Measurements from ENCODE around the gene SPRR3. TPM values are rescaled to one million over a fixed set of nuclear protein-coding genes. Genes with fewer than 3 reads are reported as not detected.

The SPRR3 gene
- total RNA-seq, 1 donor from 2014 or later, result not detected

- intact Hi-C loops (cut with DNase I), result no loop called here
- no peak for DNase-seq (ENCODE audit: low spot score)
These were observed 30.5 kb downstream of the SPRR3 start for GRCh38 chr1:153032073-153032472.

GRCh38 chr1:153032677-153033308 is 31.2 kb downstream of the SPRR3 start:
- intact Hi-C loops (cut with DNase I), result no loop called here

GRCh38 chr1:153035211-153035610 is 33.7 kb downstream of the SPRR3 start:
- intact Hi-C loops (cut with DNase I), result no loop called here

More at GRCh38 chr1:153032677-153033308, 31.2 kb downstream of the SPRR3 start:
- DNase-seq (ENCODE audit: low spot score), result no peak

GRCh38 chr1:153040950-153041631 is 39.5 kb downstream of the SPRR3 start, which contains the start of gene SPRR2D:
Gene SPRR2D (minus strand): TSS chr1:153041120. CDS start chr1:153040346, 774 bp downstream.
- no peak for DNase-seq (ENCODE audit: low spot score)
- intact Hi-C loops (cut with DNase I), result no loop called here

More at GRCh38 chr1:153035211-153035610, 33.7 kb downstream of the SPRR3 start:
- no peak for DNase-seq (ENCODE audit: low spot score)

GRCh38 chr1:153049211-153049610 is 47.7 kb downstream of the SPRR3 start:
- no peak for DNase-seq (ENCODE audit: low spot score)

More at GRCh38 chr1:153049211-153049610, 47.7 kb downstream of the SPRR3 start:
- intact Hi-C loops (cut with DNase I), result no loop called here

Other genes with a start within 250 kb of the SPRR3 start
- gene KPRP, start 243.7 kb upstream of the SPRR3 start, total RNA-seq, result not detected
- gene LCE1F, start 226.6 kb upstream of the SPRR3 start, total RNA-seq, result not detected
- not detected for gene LCE1E, start 215.5 kb upstream of the SPRR3 start, total RNA-seq
- not detected for gene LCE1D, start 205.0 kb upstream of the SPRR3 start, total RNA-seq
- gene LCE1C, start 195.1 kb upstream of the SPRR3 start, total RNA-seq, result not detected
- not detected for gene LCE1B, start 189.8 kb upstream of the SPRR3 start, total RNA-seq
- gene LCE1A, start 174.3 kb upstream of the SPRR3 start, total RNA-seq, result not detected
- not detected for gene LCE6A, start 158.9 kb upstream of the SPRR3 start, total RNA-seq
- gene LCE7A, start 141.8 kb upstream of the SPRR3 start, total RNA-seq, result not detected
- not detected for gene SMCP, start 123.4 kb upstream of the SPRR3 start, total RNA-seq
- gene IVL, start 93.2 kb upstream of the SPRR3 start, total RNA-seq, result not detected
- not detected for gene SPRR5, start 54.5 kb upstream of the SPRR3 start, total RNA-seq
- not detected for gene SPRR4, start 31.1 kb upstream of the SPRR3 start, total RNA-seq
- not detected for gene SPRR1A, start 17.7 kb upstream of the SPRR3 start, total RNA-seq
- not detected for gene SPRR1B, start 29.5 kb downstream of the SPRR3 start, total RNA-seq
- not detected for gene SPRR2D, start 39.4 kb downstream of the SPRR3 start, total RNA-seq
- gene SPRR2A, start 55.8 kb downstream of the SPRR3 start, total RNA-seq, result not detected
- not detected for gene SPRR2B, start 69.9 kb downstream of the SPRR3 start, total RNA-seq
- gene SPRR2E, start 92.8 kb downstream of the SPRR3 start, total RNA-seq, result not detected
- gene SPRR2F, start 111.8 kb downstream of the SPRR3 start, total RNA-seq, result not detected
- gene SPRR2G, start 149.1 kb downstream of the SPRR3 start, total RNA-seq, result not detected
- not detected for gene LELP1, start 201.7 kb downstream of the SPRR3 start, total RNA-seq
- gene PRR9, start 215.8 kb downstream of the SPRR3 start, total RNA-seq, result not detected